K562 (cell line): Measurements from ENCODE around the gene ENKUR. TPM values are rescaled to one million over a fixed set of nuclear protein-coding genes. Genes with fewer than 3 reads are reported as not detected.

ENCODE experiments used
- BDP1 ChIP-seq: IDR thresholded peaks from 3 replicates; pipeline ENCODE4 v1.6.1; 2011; ENCODE audit not compliant: insufficient read length, insufficient read depth
- CREBBP ChIP-seq: IDR thresholded peaks from one replicate; pipeline ENCODE4 v1.6.1; 2012; ENCODE audit warnings: low read depth, mild to moderate bottlenecking, control low read depth, inconsistent platforms, low read length
- EZH2 ChIP-seq: IDR thresholded peaks from 2 replicates; pipeline ENCODE4 v1.6.1; 2012; ENCODE audit warnings: low read depth, mild to moderate bottlenecking, inconsistent platforms, low read length, borderline replicate concordance
- HDAC8 ChIP-seq: fragments of 450-650 bp; IDR thresholded peaks from 2 replicates; pipeline ENCODE4 v1.6.1; 2016; ENCODE audit warnings: mild to moderate bottlenecking, missing genetic modification characterization, moderate library complexity, missing compliant biosample characterization
- MAZ ChIP-seq, 2 experiments: fragments of 450-650 bp in 1 of 2; sonication (generic) in 1 of 2; formaldehyde crosslinking; IDR thresholded peaks in 1 of 2; conservative IDR thresholded peaks in 1 of 2; 2 replicates each; pipeline versions ENCODE4 v1.4.0 to v1.5.0; 2020; ENCODE audit warnings: mild to moderate bottlenecking in 1 of 2, missing genetic modification reagents in 1 of 2
- MEF2D ChIP-seq: conservative IDR thresholded peaks from 2 replicates; pipeline ENCODE4 v1.6.1; 2016; ENCODE audit warnings: low read depth, missing genetic modification characterization, missing compliant biosample characterization
- NFXL1 ChIP-seq: fragments of 450-650 bp; formaldehyde crosslinking; IDR thresholded peaks from 2 replicates; pipeline ENCODE4 v1.4.0; 2021; ENCODE audit warnings: mild to moderate bottlenecking
- NR0B1 ChIP-seq: fragments of 450-650 bp; IDR thresholded peaks from one replicate; pipeline ENCODE4 v1.6.1; 2018; ENCODE audit warnings: mild to moderate bottlenecking, moderate library complexity; ENCODE audit not compliant: partially characterized antibody
- RREB1 ChIP-seq: fragments of 250-450 bp; sonication (Bioruptor Pico); IDR thresholded peaks from 2 replicates; pipeline ENCODE4 v1.4.0; 2020
- USF2 ChIP-seq: sonication (generic); formaldehyde crosslinking; IDR thresholded peaks from 2 replicates; pipeline ENCODE4 v1.5.0; 2020; ENCODE audit warnings: missing genetic modification reagents
- ZBTB12 ChIP-seq: fragments of 250-450 bp; sonication (Bioruptor Pico); IDR thresholded peaks from 2 replicates; pipeline ENCODE4 v1.4.0; 2020
- ZHX1 ChIP-seq: fragments of 150-350 bp; conservative IDR thresholded peaks from 2 replicates; pipeline ENCODE4 v1.6.1; 2014; ENCODE audit warnings: low read length
- ZNF277 ChIP-seq: fragments of 250-450 bp; sonication (Bioruptor Pico); IDR thresholded peaks from 2 replicates; pipeline ENCODE4 v1.8.0; 2022; ENCODE audit warnings: inconsistent platforms, mild to moderate bottlenecking, moderate library complexity, borderline replicate concordance
- polyA plus RNA-seq, 8 experiments: library from polyadenylated mRNA; depleted of rRNA in 4 of 8; stranded (reverse) in 5 of 8; unstranded in 3 of 8; fragments of >200 nt; fragmentation: Nextera tagmentation in 2 of 8; fragmentation: Illumina TruSeq in 1 of 8; extraction: Ambion mirVana in 2 of 8; extraction: Trizol in 1 of 8; gene quantifications; 2 replicates each; pipeline versions ENCODE4 v1.2.1 to v1.2.3, GENCODE V29; 2011 to 2014; ENCODE audit warnings: inconsistent platforms in 1 of 8, missing spikeins in 1 of 8
- total RNA-seq, 7 experiments: library from RNA; depleted of rRNA in 6 of 7; stranded (reverse); fragments of >200 nt in 6 of 7; fragmentation: Illumina TruSeq in 2 of 7; extraction: Trizol in 2 of 7; gene quantifications; 2 replicates each; pipeline versions ENCODE4 v1.2.1 to v1.2.3, GENCODE V29; 2011 to 2021; ENCODE audit warnings: low replicate concordance in 1 of 7

Gene ENKUR
- total and polyA plus RNA-seq, 9 of the 15 experiments (the other 6 are each of a cell fraction or from before 2014, with no cell fraction given): 0.06 to 0.46 (median 0.20) TPM

- TF ChIP-seq ZHX1: no peak
- no peak for TF ChIP-seq CREBBP
- TF ChIP-seq HDAC8: no peak
- no peak for TF ChIP-seq BDP1
- TF ChIP-seq USF2: no peak
- no peak for TF ChIP-seq NR0B1
- TF ChIP-seq NFXL1 (CRISPR knock-in tag): no peak
- no peak for TF ChIP-seq MAZ (CRISPR knock-in tag; conservative IDR thresholded peaks at IDR 0.05 in 1 of 2, IDR thresholded peaks at IDR 0.05 in 1 of 2)
- TF ChIP-seq EZH2: no peak
- TF ChIP-seq RREB1 (CRISPR knock-in tag): no peak
- TF ChIP-seq ZBTB12 (CRISPR knock-in tag): no peak
- no peak for TF ChIP-seq MEF2D (tag)
- TF ChIP-seq ZNF277: no peak
These were observed 57.1 kb downstream of the ENKUR start (continued) for GRCh38 chr10:24958721-24959381.
